RCC 7860 (cell line): ENCODE data around the gene SYP.
"Not testable (repeated sequence)": the region's sequence is repeated elsewhere in the genome, so short reads cannot be mapped to it uniquely, and the experiment has no call there.

ENCODE experiments used
- DNase-seq: peaks from one replicate; pipeline ENCODE4 v3.0.0-alpha.2; 2015; ENCODE audit warnings: low spot score
- FAIRE-seq: peaks from 2 replicates; lab custom pipeline; 2012; peaks lifted over from hg19 to GRCh38; lab: Jason Lieb, UNC

The SYP gene

DNA sequence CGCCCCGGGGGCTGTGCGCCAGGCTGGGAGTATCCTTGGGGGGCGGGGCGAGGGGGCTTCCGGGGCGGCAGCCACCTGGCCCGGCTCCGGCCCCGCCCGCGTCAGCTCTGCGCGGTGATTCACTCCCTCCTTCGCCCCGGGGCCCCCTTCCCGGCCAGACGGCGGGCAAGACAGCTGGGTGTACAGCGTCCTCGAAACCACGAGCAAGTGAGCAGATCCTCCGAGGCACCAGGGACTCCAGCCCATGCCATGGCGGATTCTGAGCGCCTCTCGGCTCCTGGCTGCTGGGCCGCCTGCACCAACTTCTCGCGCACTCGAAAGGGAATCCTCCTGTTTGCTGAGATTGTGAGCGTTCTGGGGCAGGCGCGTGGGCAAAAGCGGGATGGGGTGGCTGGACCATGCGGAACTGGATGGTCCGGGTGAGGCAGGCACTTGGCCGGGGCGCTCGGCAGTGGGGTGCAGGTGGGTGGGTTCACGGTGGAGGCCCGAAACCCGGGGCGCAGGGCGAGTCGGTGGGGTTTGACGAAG is 28.2 kb downstream of the SYP start, which contains the start of gene PLP2:
TSS of gene PLP2 (plus strand) at position 147 of the 528 bp plus-strand sequence. CDS start at position 250, 103 bp downstream.
- peak; percentile 38 for DNase-seq
- no peak for FAIRE-seq

DNA sequence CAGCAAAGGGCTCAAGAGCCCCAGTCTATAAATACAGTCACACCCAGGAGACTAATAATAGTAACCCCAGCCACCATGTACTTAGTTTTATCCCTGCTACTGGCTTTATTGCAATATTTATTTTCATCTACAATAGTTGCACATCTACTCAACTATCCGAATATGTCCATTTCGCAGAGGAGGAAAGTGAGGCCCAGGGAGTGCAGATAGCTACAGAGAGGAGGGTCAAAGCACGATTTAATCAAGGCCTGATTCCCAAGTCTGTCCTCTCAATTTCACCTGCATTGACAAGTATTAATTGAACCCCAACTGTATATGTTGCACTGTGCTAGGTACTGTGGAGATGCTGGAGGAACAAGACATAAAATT is 32.3 kb downstream of the SYP start:
- no peak for FAIRE-seq

DNA sequence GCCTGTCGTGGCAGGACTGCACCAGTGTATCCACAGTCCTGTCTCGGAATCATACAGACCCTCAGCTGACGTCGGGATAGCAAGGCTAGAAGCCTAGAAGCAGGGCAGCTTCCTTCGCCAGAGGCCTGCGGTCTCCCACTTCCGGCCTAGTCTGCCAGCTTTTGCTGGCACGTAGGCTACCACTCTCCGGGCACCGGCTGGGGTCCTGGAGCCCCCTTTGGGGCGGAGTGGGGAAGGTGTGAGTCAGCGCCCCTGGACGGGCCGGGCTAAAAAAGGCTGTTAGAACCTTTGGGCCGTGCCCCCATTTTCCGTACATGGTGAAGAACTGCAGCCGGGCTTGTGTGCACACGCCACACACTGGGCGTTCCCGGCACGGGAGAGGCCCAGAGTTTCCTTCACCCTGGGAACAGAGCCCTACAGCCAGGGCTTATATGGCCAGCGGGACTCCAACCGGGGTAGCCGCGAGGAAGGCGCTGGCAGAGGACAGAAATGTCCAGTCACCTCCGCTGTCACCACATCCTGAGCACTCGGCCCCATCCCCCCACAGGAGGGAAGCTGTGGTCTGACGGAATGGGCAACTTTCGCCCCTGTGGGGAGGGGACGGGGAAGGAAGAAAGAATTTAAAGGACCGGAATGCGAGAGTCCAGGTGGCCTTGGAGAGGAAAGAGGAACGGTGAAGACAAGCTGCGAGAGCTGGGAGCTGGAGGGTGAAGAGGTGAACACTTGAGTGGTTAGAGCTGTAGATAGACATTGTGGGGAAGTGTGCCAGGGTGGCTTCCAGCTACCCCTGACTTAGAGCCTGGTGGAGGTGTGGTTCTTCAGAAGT is 32.9 kb downstream of the SYP start:
- peak; percentile 67 for FAIRE-seq
- DNase-seq: peak; percentile 78

More for the DNA sequence above, 32.3 kb downstream of the SYP start:
- no peak for DNase-seq

DNA sequence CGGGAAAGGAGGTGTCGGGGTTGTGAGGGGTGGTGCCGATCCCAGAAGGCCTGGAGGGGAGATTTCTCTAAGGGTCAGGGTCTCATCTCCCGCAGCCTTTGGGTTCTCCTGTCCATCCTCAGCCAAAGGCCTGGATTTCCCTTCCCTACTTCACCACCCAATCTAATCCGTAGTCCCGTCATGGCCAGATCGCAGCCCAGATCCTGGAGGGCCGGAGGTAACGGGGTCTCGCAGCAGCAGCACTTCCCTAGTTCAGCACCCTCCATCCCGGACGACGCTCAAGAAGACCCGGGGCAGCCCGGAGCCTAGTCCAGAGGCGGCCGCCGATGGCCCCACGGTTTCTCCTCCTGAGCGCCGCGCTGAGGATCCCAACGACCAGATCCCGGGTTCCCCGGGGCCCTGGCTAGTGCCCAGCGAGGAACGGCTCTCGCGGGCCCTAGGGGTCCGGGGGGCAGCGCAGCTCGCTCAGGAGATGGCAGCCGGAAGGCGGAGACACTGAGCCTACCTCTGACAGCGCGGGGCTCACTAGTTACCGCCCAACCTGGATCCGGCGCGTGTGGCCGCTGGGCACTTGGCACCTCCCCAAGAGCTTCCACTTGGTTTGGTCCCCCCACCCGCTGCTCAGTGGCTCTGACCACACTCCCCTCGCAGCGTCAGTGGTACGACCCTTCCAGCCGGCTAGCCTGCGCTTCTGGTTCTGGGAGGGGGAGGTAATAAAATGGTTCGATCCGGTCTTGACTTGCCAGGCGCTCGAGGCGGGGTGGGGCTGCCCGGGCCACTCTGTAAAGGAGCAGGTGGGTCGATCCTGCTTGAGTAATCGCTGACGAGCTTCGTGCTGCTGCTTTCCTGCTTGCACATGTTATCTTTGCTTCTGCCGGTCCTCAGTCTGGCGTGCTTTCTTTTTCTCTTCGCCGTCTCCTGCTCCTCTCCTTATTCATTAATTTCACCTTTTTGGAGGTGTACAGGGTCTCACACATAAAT is 33.8 kb downstream of the SYP start:
- FAIRE-seq (no peak), DNase-seq (no peak)

DNA sequence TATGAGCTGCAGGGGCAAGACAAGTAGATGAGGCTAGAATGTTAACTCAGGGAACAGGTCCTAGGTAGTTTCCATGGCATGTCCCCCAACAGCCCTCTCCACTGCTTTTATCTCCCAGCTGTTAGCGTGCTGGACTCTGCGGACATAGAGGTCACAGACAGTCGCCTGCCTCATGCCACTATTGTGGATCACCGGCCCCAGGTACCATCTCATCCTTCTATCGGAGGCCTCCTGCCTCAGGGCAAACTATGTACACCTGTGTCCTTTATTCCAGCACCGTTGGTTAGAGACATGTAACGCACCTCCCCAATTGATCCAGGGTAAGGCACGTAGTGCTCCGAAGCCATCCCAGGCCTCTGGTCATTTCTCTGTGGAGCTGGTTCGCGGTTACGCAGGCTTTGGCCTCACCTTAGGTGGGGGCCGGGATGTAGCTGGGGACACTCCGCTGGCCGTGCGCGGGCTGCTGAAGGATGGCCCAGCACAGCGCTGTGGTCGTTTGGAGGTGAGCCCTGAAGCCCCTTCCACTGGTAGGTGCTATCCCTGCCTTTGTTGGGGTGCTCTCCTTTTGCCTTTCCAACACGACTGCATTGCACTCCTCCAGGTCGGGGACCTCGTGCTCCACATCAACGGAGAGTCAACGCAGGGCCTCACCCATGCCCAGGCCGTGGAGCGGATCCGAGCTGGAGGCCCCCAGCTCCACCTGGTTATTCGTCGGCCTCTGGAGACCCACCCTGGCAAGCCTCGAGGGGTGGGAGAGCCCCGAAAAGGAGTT is 35.2 kb downstream of the SYP start:
- FAIRE-seq (no peak), DNase-seq (no peak)

DNA sequence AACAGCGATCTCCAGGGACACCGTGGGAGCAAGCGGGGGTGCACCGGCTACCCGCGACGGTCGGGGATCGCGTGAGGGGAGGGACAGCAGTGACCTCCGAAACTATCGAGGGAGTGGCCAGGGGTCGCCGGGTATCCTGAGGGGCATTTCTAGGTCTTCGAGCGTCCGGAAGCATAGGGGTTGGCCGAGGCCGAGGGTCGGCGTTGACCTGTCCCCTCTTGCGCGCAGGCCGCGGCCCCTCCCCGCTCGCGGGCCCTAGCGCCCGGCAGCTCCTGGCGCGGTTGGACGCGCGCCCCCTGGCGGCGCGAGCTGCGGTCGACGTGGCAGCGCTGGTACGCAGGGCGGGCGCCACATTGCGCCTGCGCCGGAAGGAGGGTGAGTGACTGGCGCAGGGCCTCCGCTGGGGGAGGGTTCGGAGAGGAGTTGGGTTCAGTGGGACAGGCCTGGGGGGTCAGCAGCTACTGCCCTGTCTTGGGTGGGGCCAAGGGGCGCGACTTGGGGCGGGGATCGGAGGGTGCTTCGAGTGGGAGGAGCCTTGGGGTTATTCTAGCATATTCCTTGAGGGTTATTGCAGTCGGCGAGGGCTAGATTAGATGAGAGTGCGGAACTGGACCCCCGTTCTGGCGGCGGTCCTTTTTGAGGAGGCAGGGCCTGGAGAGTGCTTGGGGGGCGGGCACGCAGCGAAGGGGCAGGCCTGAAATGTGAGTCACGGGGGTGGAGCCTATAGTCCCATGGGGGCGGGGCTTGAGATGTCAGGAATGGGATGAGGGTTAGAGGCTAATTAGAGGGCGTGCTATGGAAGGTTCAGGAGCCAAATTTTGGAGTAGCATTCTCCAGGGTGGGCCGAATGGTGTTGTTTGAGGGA is 36.2 kb downstream of the SYP start:
- no peak for FAIRE-seq
- DNase-seq: peak; percentile 57

DNA sequence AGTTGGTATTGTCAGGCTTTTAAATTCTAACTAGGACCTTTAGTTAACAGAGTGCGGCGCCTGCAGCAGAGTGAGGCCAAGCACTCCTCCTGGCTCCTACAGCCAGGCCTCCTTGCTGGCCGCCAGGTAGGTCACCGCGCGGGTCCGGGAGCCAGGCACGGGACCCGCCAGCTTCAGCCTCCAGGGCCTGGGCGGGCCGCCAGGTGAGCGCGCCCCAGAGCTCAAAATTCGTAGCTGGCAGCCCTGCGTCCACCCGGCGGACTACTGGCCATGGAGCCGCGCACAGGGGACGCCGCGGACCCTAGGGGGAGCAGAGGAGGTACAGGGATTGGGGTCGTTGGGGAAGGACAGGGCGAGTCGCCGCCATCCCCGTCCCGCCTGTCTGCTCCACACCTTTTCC is 37.4 kb downstream of the SYP start, which contains the start of gene MAGIX:
TSS of gene MAGIX (plus strand) at position 139 of the 400 bp plus-strand sequence. CDS start at position 271, 132 bp downstream.
- no peak for DNase-seq
- FAIRE-seq: no peak

DNA sequence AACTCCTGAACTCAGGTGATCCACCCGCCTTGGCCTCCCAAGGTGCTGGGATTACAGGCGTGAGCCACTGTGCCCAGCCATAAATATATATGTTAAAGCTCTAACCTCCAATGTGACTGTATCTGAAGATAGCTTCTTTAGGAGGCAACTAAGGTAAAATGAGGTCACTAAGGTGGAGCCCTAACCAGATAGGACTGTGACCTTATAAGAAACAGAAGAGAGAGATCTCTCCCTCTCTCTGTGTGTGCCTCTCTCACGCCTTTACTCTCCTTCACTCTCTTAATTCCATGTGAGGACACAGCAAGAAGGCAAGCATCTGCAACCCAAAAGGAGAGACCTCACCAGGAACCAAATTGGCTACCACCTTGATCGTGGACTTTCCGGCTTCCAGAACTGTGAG is 38.4 kb downstream of the SYP start:
- no peak for DNase-seq
- no peak for FAIRE-seq

DNA sequence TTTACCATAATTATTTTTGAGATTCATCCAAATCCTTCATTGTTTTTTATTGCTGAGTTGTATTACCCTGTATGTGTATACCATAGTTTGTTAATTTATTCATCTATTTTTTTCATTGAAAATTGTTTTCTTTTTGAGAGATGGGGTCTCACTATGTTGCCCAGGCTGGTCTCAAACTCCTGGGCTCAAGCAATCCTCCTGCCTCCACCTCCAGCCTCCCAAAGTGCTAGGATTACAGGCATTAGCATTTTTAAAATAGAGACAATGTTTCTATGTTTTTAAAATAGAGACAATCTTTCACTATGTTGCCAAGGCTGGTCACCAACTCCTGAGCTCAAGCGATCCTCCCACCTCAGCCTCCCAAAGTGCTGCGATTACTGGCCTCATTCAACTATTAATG is 39.1 kb downstream of the SYP start:
- DNase-seq: no peak
- FAIRE-seq: no peak

DNA sequence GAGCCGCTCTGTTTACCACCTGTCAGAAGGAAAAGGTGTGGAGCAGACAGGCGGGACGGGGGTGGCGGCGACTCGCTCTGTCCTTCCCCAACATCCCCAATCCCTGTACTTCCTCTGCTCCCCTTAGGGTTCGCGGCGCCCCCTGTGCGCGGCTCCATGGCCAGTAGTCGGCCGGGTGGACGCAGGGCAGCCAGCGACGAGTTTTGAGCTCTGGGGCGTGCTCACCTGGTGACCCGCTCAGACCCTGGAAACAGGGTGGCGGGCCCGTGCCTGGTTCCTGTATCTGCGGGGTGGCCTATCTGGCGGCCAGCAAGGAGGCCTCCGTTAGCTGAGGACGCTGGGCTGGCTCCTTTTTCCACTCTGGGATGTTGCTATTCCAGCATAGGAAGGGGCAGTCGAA is 42.8 kb downstream of the SYP start:
- DNase-seq: no peak
- no peak for FAIRE-seq

DNA sequence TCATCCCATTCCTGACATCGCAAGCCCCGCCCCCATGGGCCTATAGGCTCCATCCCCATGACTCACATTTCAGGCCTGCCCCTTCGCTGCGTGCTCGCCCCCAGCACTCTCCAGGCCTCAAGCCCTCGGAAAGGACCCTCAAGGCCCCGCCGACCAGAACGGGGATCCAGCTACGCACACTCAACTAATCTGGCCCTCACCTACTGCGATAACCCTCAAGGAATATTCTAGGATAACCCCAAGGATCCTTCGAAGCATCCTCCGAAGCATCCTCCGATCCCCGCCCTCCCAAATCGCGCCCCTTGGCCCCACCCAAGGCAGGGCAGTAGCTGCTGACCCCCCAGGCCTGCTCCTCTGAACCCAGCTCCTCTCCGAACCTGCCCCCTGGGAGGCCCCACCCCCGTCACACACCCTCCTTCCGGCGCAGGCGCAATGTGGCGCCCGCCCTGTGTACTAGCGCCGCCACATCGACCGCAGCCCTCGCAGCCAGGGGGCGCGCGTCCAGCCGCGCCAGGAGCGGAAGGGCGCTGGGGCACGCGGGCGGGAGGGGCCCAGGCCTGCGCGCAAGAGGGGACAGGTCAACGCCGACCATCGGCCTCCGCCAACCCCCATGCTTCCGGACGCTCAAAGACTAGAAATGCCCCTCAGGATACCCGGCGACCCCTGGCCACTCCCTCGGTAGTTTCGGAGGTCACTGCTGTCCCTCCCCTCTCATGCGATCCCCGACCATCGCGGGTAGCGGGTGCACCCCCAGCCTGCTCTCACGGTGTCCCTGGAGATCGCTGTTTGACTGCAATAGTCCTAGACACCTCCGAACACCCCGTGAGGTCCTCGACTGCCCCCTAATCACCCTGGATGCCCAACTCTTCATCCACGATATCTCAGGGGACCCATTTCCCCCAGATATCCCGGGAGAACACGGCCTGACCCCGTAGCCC is 43.8 kb downstream of the SYP start:
- no peak for FAIRE-seq
- DNase-seq: peak; percentile 58

DNA sequence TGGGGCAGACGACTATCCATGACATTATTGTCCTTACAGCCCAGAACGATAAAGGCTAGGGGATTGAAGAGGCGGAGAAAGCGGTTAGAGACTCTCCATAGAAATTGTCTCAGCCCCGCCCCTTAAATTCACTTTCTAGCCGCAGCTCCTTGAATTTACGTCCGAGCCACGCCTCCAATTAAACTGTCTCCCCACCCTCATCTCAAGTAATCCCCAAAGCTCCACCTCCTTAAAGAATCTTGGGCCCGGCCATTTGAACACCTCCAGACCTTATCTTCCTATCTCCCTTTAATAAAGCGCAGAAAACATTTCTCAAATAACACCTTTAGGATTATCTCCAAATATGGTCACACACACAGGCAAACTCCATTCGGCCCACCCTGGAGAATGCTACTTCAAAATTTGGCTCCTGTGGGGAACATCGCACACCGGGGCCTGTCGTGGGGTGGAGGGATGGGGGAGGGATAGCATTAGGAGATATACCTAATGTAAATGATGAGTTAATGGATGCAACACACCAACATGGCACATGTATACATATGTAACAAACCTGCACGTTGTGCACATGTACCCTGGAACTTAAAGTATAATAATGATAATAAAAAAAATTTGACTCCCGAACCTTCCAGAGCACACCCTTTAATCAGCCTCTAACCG is 44.6 kb downstream of the SYP start:
- DNase-seq (no peak), FAIRE-seq (no peak)

DNA sequence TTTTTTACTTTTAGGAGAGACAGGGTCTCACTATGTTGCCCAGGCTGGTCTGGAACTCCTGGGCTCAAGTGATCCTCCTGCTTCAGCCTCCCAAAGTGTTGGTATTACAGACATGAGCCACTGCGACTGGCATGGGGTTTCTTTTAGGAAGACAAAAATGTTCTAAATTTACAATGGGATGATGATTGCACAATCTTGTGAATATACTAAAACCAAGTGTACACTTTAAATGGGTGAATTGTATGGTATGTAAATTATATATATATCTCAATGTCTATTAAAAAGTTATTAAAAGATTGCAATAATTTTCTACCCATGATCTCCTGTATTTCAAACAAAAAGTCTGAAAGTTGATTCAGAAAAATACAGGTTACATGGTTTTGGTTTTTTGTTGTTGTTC is 46.5 kb downstream of the SYP start:
- FAIRE-seq: no peak
- DNase-seq: no peak

DNA sequence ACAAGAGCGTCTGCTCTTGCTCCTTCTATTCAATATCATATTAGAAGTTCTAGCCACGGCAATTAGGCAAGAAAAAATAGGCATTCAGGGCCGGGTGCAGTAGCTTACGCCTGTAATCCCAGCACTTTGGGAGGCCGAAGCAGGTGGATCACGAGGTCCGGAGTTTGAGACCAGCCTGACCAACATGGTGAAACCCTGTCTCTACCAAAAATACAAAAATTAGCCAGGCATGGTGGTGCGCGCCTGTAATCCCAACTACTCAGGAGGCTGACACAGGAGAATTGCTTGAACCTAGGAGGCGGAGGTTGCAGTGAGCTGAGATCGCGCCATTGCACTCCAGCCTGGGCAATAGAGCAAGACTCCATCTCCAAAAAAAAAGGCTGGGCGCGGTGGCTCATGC is 50.7 kb downstream of the SYP start:
- not testable (repeated sequence) for FAIRE-seq

DNA sequence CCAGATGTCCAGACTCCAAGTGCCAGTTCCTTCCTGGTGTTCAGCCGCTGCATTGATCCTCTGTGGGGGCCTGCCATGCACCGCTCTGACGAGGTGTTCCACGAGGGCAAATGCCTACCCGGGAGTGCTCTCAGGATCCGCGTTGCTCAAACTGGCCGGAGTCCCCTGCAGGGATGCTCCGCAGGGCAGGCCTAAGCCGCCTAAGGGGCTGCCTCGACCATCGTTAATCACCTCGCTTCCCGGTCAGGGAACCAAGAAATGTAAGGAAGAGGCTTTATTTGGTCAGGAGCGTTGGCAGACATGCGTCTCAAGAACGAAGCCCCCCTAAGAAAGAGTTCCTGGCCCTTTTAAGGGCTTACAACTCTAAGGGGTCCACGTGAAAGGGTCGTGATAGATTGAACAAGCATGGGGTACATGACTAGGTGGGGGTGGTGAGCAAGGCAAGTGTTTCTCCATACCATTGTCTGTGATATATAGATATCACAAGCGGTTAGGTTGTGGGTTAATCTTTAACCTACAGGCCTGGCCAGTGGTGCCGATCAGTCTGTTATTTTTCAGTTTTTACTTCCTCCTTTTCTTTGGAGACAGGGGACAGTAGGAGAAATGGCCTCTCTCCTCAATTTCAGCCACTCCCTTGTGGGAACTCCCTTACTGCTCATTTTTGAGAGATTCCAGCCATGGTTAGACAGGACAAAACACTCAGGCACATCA is 51.4 kb downstream of the SYP start:
- FAIRE-seq (peak; percentile 68), DNase-seq (peak; percentile 9)

More for the DNA sequence above, 50.7 kb downstream of the SYP start:
- not testable (repeated sequence) for DNase-seq

DNA sequence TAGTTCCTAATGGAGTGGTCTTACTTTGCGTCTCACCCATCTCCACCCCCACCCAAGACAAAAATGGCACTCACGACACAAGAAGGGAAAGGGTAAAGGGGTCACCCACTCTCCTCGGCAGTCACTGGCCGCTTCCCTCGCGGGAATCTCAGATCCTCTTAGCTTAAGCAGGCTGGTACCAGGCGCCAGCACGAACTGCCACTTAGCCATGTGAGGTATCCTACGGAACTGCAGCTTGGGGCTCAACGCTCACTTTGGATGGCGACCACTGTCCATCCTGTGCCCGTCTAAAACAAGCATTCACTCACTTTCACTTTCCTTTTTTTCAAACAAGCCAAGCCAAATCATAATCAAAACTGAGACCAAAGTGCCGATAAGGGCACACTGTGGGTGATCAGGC is 52.1 kb downstream of the SYP start:
- FAIRE-seq (no peak), DNase-seq (no peak)

DNA sequence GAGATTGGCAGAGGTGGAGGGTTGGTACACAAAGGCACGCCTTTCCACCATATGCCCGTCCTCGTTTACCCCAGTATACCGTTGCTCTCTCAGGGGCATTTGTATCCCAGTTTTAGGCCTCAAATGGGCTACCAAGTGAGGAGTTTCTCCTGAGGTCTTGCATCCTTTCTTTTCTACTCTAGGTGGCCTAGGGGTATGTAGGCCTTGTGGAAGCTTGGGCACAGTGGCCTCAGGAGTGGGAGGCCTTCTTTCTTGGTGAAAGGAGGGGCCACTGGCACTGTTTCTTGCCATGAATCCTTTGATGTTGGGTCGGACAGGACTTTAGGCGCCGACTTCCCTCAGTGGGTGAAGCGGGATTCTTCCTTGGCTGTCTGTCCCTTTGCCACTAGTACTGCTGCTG is 52.7 kb downstream of the SYP start:
- DNase-seq: no peak
- FAIRE-seq: no peak
